ENCODE results near the gene ADCY1. TPM values are rescaled to one million over a fixed set of nuclear protein-coding genes. Genes with fewer than 3 reads are reported as not detected.

ADCY1 gene
- total RNA-seq, 4 donors from 2014 or later, result 0.34 to 1.9 (median 0.37) TPM

DNA sequence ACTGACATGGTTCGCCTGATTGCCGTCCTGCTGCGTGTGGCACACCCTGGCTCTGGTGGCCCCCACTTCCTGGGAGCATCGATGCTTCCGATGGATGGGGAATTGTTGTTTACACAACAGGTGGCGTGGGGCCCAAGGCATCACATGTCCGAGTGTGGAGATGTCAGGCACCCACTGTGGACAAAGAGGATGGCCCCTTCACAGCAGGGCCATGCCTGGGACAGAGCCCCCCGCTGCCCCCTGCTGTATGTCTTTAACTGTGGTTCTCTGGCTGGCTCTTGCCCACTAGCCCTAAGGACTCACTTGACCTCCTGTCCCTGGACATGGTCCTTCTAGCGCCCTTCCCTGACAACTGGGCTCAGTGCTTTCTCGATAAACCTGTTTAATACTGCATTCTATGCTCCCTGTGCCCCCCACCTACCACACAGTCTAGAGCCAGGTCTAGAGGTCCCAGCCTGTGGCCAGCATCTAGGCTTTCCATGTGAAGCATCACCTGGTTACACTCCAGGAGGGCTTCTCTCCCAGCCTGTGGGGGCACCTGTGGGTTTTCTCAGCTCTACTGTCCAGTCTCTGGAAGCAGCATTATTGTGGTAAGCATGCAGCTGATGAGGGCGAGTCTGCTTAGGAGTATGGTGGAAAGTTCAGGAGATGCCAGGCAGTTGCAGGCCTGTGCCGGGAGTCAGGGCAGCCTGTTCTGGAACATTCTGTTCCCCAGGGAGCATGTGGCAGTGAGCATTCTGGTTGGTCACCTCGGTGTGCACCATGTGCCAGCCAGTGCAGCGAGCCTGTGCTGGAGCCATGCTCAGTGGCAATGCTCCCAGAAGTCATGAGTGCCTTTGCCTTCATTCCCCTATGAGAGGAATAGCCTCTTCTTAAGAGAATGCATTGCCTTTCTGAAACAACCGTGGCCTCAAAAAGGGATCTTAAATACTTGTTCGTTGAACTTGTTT lies 10.4 kb downstream of the ADCY1 start:
- intact Hi-C loops (cut with DNase I), result no loop called here
- DNase-seq, result no peak
- no peak overlapping the region for H3K4me3 ChIP-seq
- H3K9me3 ChIP-seq, result no peaks in the 10 kb centered on the region
- WGBS, 2 donors, result 75 to 84% methylated on average over 8 to 10 of the region's 16 CpGs
- H3K27me3 ChIP-seq, result peaks cover 0 to 1% (median 0%) of the 10 kb centered on the region in 4 donors
- TF ChIP-seq CTCF (IDR thresholded peaks at IDR 0.05) (no peak), POLR2A (IDR thresholded peaks at IDR 0.05) (no peak)
- H3K36me3 ChIP-seq, result no peaks in the 10 kb centered on the region
- H3K27ac ChIP-seq, result no peak overlapping the region
- no peaks in the 10 kb centered on the region for H3K4me1 ChIP-seq

- Histone ChIP-seq H3K27me3 (no peaks in the 10 kb centered on the region), H3K27ac (no peak overlapping the region), H3K4me3 (no peak overlapping the region), H3K9me3 (no peaks in the 10 kb centered on the region), H3K36me3 (no peaks in the 10 kb centered on the region), H3K4me1 (no peaks in the 10 kb centered on the region)
- no peak for TF ChIP-seq CTCF (IDR thresholded peaks at IDR 0.05)
- no peak for TF ChIP-seq POLR2A (IDR thresholded peaks at IDR 0.05)
- intact Hi-C loops (cut with DNase I), result no loop called here
- no peak for DNase-seq
- 76 to 86% methylated on average over 3 to 4 of the region's 5 CpGs for WGBS, 2 donors
Measured at GRCh38 chr7:45585628-45586027, 11.5 kb downstream of the ADCY1 start.

GRCh38 chr7:45586542-45587520 lies 12.7 kb downstream of the ADCY1 start:
- Histone ChIP-seq H3K4me3 (no peak overlapping the region), H3K9me3 (no peaks in the 10 kb centered on the region), H3K27me3 (no peaks in the 10 kb centered on the region), H3K27ac (no peak overlapping the region), H3K4me1 (no peaks in the 10 kb centered on the region), H3K36me3 (no peaks in the 10 kb centered on the region)
- DNase-seq, result no peak
- intact Hi-C loops (cut with DNase I), result no loop called here
- WGBS, 2 donors, result 81 to 86% methylated on average over 7 to 8 of the region's 12 CpGs
- TF ChIP-seq CTCF (IDR thresholded peaks at IDR 0.05), result no peak
- TF ChIP-seq POLR2A (IDR thresholded peaks at IDR 0.05), result no peak

DNA sequence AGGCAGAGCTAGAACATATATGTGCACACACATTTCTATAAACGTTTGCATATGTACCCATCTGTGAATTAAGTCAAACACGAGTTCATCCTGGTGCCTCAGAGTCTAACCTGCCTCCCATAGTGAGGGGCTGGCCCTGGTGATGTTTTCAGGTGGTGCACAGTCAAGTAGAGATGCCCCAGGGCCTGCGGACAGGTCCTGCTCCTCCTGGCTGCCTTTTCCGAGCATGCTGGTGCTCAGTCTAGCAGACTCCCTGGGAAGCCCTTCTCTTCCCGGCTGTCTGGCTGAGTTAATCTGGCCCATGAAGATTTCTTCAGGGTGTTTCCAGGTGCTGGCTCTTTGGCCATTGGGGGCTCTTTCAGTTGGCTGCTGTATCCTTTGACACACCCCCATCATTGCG lies 14.3 kb downstream of the ADCY1 start:
- H3K27me3 ChIP-seq, result no peaks in the 10 kb centered on the region
- no peaks in the 10 kb centered on the region for H3K9me3 ChIP-seq
- no peak overlapping the region for H3K27ac ChIP-seq
- H3K36me3 ChIP-seq, result no peaks in the 10 kb centered on the region
- no peak for DNase-seq
- intact Hi-C loops (cut with DNase I), result no loop called here
- H3K4me1 ChIP-seq, result no peaks in the 10 kb centered on the region
- no peak overlapping the region for H3K4me3 ChIP-seq
- 59 to 69% methylated on average over 3 to 4 of the region's 6 CpGs for WGBS, 2 donors
- no peak for TF ChIP-seq POLR2A (IDR thresholded peaks at IDR 0.05)
- TF ChIP-seq CTCF (IDR thresholded peaks at IDR 0.05), result no peak

Data from esophagus squamous epithelium (tissue), 5 donors.